ENCODE measurements around the gene KDM4D.
"Not testable (repeated sequence)": the region's sequence is repeated elsewhere in the genome, so short reads cannot be mapped to it uniquely, and the experiment has no call there.

Gene KDM4D

DNA sequence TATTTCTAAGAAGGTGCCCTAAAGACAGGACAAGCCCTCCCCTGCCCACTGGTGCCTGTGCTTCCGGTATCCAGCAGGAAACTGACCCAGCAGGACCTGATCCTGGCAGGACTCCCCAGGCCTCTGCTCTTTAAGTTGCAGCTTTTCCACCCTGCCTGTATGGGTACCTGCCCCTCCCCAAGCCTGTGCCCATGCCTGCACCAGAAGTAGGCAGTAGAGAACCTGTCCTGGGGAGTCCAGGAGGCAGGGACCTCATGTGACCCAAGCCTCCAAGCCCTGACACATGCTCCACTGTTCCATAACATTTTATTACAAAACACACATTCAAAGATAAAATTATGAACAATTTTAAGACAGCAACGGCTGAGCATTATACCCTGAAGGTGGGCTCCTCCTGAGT lies 14.3 kb upstream of the KDM4D start:
- DNase-seq: no peak

- DNase-seq: no peak
Observed at GRCh38 chr11:94960488-94960887, 13.0 kb upstream of the KDM4D start.

DNA sequence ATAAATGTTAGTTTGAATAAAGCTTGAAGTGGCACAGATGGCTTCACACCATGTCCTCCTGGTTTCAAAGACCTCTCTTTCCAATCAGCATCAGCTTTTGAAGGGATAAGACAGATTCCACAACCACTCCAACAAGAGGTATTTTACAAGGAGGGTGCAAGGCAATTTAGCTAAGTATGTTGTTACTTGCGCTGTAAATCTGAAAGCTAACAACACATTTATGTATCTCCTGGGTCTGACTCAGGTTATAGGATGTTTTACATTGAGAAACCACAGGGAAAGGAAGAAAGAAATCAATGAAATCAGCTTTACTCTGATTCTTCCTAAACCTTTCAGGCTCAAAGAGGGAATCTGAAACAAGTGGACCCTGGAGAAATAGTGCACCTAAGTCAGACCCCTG lies 12.3 kb upstream of the KDM4D start:
- no peak for DNase-seq

- DNase-seq: no peak
Observed at GRCh38 chr11:94964934-94965333, 8.6 kb upstream of the KDM4D start.

DNA sequence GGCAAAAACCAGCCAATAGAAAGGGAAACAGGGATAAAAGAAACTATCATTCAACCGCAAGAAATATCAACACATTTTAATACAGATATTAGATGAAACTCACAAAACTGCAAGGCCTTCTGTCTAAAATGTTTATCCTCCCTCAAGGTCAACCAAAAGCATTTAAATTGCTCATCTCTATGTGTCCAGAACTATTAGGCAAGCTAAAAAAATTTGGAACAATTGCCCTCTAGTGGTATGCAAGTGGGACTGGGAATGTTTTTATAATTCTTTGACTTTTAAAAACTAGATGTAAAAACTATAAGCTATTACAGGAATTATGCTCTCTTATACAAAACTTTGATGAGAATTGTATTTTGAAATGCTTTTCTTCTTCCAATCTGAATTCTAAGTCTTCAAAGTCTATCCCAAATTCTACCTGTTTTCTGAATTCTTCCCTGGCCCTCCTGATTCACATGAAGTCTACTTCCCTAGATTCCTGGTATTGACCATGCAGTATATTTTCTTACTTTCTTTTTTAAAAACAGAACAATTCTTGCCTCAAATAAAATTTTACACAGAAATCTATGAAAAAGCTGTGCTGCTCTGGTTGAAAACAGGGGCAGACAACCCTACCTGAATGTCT lies 5.1 kb upstream of the KDM4D start:
- no peak for DNase-seq

DNA sequence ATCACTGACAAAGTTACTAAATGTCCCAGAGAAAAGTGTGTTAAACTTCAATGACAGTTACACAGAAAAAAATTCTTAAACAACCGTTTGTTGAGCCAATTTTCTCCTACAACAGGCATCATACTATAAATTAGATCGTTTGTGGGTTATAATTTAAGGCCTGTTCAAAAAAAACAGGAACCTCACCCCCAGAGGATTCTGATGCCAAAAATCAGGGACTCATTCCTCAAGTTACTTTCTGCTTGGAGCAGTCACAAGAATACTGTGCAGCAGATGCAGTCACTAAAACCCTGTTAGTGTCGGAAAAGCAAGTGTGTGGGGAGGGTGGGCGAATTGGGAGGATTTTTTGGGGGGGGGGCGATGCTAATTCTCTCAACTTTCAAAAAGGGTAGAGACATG lies 810 bp upstream of the KDM4D start:
- no peak for DNase-seq

DNA sequence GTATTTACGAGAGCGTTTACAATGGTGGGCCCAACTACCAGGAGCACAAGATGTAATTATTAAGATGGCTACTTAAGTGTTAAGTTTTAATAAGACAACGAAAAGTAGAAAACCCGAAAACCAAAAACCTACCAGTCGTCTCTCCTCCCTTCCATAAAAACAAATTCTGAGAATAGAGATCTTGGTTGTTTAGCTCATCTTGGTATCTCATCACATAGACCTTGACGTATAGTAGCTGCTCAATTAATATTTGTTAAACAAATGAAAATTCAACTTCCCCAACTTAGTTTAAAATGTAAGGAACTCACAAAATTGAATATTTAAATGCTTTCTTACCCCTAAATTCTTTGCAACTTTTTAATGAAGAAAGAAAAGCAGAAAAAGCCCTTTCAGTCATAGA lies 669 bp downstream of the KDM4D start:
- no peak for DNase-seq

GRCh38 chr11:94975599-94975998 lies 2.1 kb downstream of the KDM4D start:
- DNase-seq: no peak

- DNase-seq: no peak
Observed at GRCh38 chr11:94987378-94987777, 13.9 kb downstream of the KDM4D start.

DNA sequence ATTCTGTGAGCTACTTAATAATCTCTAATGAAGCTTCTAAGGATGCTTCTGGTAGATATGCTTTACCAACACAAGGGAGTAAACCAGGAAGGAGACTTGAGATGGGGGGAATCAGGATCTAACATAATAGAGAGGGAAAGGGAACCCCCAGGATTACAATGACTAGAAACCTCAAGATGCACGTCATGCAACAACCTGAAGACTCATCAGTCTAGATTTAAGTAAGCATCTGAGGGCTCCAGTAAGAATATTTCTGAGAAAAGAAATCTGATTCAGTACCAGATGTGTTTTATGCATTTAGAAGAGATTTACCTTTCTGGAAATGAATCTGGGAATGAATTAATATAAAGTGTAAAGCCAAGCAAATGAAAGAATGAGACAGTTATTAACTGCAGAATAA lies 15.2 kb downstream of the KDM4D start:
- DNase-seq: no peak

DNA sequence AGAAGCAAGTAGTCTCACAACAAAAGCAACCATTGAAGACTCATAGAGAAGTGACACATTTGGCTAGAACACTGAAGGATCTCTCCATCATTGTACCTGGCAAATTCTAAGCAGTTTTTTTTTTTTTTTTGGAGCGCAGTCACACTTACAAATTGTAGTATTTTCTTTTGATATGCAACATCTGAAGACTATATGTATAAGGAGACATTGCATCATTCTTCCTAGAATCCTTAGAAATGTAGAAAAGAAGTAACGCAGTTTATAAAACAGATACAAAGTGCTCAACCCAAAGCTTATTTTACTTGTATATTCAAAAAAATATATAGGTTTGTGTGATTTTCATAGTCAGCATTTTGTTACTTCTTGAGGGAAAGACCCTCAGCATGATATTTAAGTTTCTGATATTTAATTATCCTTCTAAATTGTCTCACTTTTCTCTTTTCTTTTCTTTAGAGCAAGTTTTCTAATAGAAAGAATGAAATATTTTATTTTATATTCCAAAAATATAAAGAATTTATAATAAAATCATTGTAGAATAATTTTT lies 20.0 kb downstream of the KDM4D start:
- no peak for DNase-seq

- no peak for DNase-seq
Observed at GRCh38 chr11:94997437-94997836, 23.9 kb downstream of the KDM4D start.

GRCh38 chr11:94998285-94998684 lies 24.8 kb downstream of the KDM4D start:
- no peak for DNase-seq

DNA sequence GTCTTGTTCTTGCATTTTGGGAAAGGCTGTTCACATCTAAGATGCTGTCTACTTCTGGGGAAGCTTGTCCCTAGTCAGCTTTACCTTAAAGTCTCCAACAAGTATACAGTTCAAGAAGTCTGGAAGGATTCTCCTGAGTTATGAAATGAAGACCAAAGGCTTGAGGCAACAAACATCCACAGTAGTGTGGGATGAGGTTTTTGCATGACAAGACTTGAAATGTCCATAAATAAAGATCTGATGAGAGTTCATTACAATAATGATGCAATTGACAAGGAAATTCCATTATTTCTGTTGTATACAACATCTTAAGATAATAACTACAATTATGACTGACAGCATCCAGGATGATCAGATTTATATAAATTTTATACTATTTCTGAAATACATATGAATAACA lies 30.2 kb downstream of the KDM4D start:
- DNase-seq: no peak

DNA sequence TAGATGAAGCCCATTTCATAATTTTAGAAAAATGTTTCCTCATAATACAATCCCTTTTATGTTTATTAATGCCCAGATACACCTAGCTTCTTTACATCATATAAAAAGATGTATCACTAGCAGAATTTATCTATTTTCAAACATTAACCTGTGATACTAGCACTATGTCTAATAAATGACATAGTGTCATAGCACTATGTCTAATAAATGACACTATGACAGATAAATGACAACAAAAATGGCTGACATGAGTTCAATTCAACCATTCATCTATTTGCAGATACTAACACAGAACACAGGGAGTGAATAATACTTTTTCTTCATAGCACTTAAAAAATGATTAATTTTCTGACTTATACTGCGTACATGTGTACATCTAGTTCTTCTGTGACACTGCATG lies 32.1 kb downstream of the KDM4D start:
- no peak for DNase-seq

DNA sequence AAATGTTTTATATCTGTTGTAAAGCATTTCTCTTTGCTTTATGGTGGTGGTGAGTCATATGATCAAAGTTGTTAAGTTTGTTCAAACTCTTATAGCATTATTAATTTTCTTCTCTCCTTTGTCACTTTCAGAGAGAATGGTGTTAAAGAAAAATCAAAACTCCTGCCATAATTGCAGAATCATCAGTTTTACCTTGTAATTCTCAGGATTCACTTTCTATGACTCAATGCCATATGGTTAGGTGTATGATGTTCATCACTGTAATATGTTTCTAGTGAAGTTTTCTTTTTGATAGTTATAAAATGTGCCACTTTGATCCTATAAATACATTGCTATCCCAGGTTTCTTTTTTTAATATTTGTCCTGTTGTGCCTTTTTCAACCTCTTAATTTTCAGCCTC lies 37.9 kb downstream of the KDM4D start:
- no peak for DNase-seq

DNA sequence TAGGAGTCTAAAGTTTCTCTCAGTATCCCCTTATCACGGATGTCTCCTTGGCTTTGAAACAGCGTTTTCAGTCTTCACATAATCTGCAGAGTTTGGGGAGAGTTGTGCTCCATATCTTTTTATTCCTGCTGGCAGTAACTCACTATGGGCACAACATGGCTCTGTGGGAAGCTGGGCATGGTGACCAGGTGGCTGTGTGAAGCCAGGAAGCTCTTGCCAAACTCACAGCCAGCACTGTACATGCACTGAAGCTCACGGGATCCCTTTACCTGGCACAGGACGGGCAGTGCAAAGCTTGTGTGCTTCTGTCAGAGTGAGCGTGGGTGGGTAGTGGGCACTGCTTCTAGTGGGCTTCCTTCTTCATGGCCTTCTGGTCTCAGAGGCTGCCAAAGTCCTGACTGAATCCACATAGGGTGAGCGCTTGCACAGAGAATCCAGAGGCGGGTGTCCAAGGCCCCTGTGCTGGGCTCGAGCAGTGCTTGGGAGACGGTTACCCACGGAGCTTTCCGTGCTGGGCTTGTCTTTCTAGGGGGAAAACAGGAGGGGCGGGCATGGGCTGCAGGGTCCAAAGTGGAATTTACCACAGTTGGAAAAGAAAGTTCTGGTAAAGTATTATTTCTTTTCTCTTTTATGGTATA lies 40.8 kb downstream of the KDM4D start:
- DNase-seq: no peak

DNA sequence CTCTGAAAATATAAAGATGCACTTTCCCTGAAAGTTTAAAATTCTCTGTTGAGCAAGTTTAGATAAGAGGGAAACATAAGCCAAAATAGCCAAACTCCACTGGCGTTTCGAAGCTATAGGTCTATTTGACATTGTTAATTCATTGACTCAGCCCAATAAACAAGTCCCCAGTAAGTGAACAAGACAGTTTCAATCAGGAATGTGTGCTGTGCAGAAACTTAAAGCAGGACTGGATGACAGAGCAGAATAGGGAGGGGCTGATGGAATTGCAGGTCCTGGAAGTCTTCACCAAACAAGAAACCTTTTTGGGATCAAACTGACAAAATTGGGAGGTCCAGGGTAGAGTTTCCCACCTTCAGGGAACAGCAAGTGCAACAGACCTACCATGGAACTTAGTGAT lies 42.6 kb downstream of the KDM4D start:
- no peak for DNase-seq

DNA sequence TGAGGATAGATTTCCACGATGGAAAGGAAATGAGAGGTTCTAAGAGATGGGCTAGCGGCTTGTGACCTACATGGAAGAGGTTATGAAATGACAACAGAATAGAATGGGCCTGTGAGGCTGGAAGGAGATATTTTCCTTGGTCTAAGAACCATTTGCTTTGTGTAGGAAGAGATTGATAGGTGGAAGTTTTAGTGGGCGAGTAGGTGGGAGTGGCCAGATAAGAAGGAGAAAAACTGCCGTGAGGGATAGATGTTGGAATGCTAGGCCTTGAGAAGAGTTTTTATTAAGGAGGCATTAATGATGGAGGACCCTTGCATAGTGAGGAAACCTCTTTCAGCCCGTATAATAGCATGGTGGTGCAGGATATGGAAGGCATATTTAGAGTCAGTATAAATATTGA lies 48.0 kb downstream of the KDM4D start:
- not testable (repeated sequence) for DNase-seq

- no peak for DNase-seq
Observed at GRCh38 chr11:95024958-95025357, 51.4 kb downstream of the KDM4D start, which contains the start of gene KDM4E. TSS of gene KDM4E (plus strand) at chr11:95025258. CDS start at chr11:95025558, 300 bp downstream.

GRCh38 chr11:95025594-95025993 lies 52.1 kb downstream of the KDM4D start:
- DNase-seq: not testable (repeated sequence)

DNA sequence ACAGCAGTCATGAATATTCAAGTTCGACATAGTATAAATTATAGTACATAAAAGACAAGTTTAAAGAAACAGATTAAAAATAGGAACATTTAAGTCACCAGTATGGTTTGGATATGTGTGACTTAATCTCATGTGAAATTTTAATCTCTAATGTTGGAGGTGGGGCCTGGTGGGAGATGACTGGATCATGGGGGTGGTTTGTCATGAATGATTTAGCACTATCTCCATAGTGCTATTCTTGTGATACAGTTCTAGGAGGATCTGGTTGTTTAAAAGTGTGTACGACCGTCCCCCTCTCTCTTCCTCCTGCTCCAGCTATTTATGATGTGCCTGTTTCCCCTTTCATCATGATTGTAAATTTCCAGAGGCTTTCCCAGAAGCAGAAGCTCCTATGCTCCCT lies 54.8 kb downstream of the KDM4D start:
- DNase-seq: no peak

GRCh38 chr11:95033051-95033450 lies 59.5 kb downstream of the KDM4D start:
- DNase-seq: no peak

GRCh38 chr11:95035316-95035715 lies 61.8 kb downstream of the KDM4D start:
- no peak for DNase-seq
